Measurements from ENCODE around the gene FASTKD3.

Gene FASTKD3

DNA sequence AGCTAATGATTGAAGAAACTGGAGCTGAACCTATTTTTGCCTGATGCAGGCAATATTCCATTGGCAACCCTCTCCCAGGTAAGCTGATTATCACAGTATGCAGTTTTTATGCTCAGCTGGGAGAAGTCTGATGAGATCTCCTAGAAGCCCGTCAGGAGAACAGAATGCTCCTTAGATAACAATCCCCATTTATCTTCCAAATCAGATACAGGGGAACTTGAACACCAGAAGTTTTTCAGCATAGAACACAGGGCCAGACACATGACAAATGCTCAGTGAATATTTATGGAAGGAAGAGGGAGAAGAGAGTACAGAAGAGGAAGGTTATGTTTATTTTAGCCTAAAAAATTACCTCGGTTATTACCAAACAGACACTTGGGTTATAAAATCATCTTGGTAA lies 55.8 kb downstream of the FASTKD3 start:
- Mint-ChIP-seq H3K4me1 (peaks cover 8% of the 10 kb centered on the region), H3K4me3 (no peak overlapping the region), H3K27ac (no peak overlapping the region), H3K9me3 (no peaks in the 10 kb centered on the region), H3K27me3 (peaks cover 62% of the 10 kb centered on the region)
- DNase-seq, result no peak
- no peak for ATAC-seq

DNA sequence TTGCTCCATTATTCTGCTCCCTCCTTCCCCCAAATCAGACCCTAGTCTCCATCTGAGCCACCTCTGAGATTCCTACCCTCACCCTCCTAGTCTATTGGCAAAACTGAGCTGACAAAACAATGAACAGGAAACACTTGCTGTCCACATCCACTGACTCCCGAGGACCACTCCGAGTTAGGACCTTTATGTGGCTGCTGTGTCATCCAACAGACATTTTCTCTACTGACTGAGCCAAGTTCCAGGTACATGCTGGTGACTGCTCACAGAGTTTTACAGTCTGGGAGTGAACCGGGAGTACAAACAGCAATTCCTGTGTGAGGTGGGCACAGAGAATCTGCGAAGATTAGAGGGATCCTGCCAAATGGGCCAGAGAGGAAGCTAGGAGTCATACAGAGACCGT lies 57.1 kb downstream of the FASTKD3 start:
- Mint-ChIP-seq H3K27me3 (peaks cover 58% of the 10 kb centered on the region), H3K4me1 (peaks cover 8% of the 10 kb centered on the region)
- no peak for ATAC-seq

More for the DNA sequence above, 57.1 kb downstream of the FASTKD3 start:
- no peak for DNase-seq
- Mint-ChIP-seq H3K27ac (no peak overlapping the region), H3K4me3 (no peak overlapping the region), H3K9me3 (peaks cover 0 to 4% of the 10 kb centered on the region in 2 donors)
